Esophagus squamous epithelium (tissue), 5 donors: ENCODE measurements around the gene CACNA1D. TPM values are rescaled to one million over a fixed set of nuclear protein-coding genes. Genes with fewer than 3 reads are reported as not detected.

ENCODE experiments used
- DNase-seq: peaks from one replicate; lab custom pipeline; 2025; lab: John Stamatoyannopoulos, UW
- H3K27ac ChIP-seq, 4 donors: fragments of 200-600 bp; sonication (generic); one replicate each; pipeline ENCODE4 v1.5.1; 2016 to 2019; ENCODE audit warnings: mild to moderate bottlenecking in 1 of 4
- H3K27me3 ChIP-seq, 4 donors: fragments of 200-600 bp; sonication (generic); 1 replicate in 3 of 4; 2 replicates in 1 of 4; pipeline versions ENCODE4 v1.5.1 to v1.6.0; 2017 to 2021; ENCODE audit warnings: antibody characterized with exemption in 1 of 4
- H3K36me3 ChIP-seq, 3 donors: fragments of 200-600 bp; sonication (generic); one replicate each; pipeline ENCODE4 v1.5.1; 2016 to 2019
- H3K4me1 ChIP-seq, 3 donors: fragments of 200-600 bp; sonication (generic); one replicate each; pipeline ENCODE4 v1.5.1; 2017 to 2019
- H3K4me3 ChIP-seq, 4 donors: fragments of 200-600 bp; sonication (generic); 1 replicate in 3 of 4; 2 replicates in 1 of 4; pipeline ENCODE4 v1.5.1; 2016 to 2019; ENCODE audit warnings: mild to moderate bottlenecking in 2 of 4, moderate library complexity in 1 of 4
- H3K9me3 ChIP-seq, 3 donors: fragments of 200-600 bp; sonication (generic); one replicate each; pipeline ENCODE4 v1.5.1; 2016 to 2019
- CTCF ChIP-seq, 6 experiments: fragments of 450-650 bp in 4 of 6; fragments of 200-600 bp in 2 of 6; sonication (generic) in 2 of 6; IDR thresholded peaks; one replicate each; pipeline ENCODE4 v1.5.1; 2016 to 2019; ENCODE audit warnings: antibody characterized with exemption in 6 of 6, mild to moderate bottlenecking in 4 of 6, moderate library complexity in 4 of 6
- POLR2A ChIP-seq, 4 donors: fragments of 450-650 bp; IDR thresholded peaks; one replicate each; pipeline ENCODE4 v1.6.1; 2017; ENCODE audit warnings: antibody characterized with exemption in 4 of 4, mild to moderate bottlenecking in 4 of 4, moderate library complexity in 3 of 4
- WGBS, 2 donors: methylation state at CpG; one replicate each; pipeline ENCODE4 v1.1.5; 2018; 5-methylcytosine and 5-hydroxymethylcytosine counted together
- intact Hi-C: fragments of 100-400 bp; cut with DNase I; formaldehyde crosslinking; loops from one replicate; pipeline ENCODE4 v1.15.0; 2022
- total RNA-seq, 4 donors: library from RNA; depleted of rRNA; stranded (reverse); fragments of >200 nt; gene quantifications; one replicate each; pipeline ENCODE4 v1.1.0, GENCODE V29; 2016
- donor health status: DM: yes; HTN: yes; CAD: no.

The CACNA1D gene
- total RNA-seq, 4 donors from 2014 or later = 0.56 to 4.5 (median 3.1) TPM

DNA sequence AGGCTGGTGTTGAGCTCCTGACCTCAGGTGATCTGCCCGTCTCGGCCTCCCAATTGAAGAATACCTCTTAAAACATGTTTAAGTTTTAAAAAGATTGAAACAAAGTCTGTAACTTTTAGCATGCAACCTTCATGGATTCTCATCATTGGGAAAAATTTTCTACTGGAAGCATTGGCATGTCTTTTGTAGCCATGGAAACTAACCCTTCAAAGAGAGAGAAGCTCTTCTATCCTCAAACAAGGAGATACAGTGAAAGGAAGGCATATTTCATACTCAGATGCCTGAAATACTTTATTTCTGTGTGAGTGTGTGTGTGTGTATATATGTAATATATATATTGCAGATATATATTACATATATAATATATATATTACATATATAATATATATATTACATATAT is 196.9 kb downstream of the CACNA1D start:
- no peak overlapping the region for H3K27ac ChIP-seq
- peaks cover 0 to 15% (median 0%) of the 10 kb centered on the region in 4 donors for H3K27me3 ChIP-seq
- TF ChIP-seq CTCF (IDR thresholded peaks at IDR 0.05) = no peak
- no peak for TF ChIP-seq POLR2A (IDR thresholded peaks at IDR 0.05)
- no peak overlapping the region for H3K4me3 ChIP-seq
- WGBS, 2 donors = 94% methylated on average over 2 of the region's 2 CpGs; no CpG with 5 or more reads in 1 of the 2 donors
- no peak for DNase-seq
- intact Hi-C loops = no loop called here
- no peaks in the 10 kb centered on the region for H3K9me3 ChIP-seq
- H3K4me1 ChIP-seq = no peaks in the 10 kb centered on the region
- no peaks in the 10 kb centered on the region for H3K36me3 ChIP-seq

DNA sequence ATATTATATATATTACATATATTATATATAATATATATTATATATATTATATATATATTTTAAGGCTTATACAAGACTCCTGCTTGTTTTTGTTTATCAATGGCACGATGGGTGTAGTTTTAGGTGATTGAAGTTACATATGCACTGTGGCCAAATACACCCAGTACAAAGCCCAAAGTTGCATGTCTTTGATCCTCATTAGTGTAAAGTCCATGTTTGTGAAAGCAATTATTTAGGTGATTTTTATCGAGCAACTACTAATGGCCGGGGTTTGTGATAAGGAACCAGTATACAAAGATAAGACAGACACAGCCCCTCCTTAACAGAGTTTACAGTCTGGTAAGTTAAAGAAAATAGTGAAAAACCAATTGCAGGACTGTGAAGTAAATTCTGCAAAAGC is 197.5 kb downstream of the CACNA1D start:
- Histone ChIP-seq H3K36me3 (no peaks in the 10 kb centered on the region), H3K27me3 (peaks cover 0 to 15% (median 0%) of the 10 kb centered on the region in 4 donors), H3K4me1 (no peaks in the 10 kb centered on the region), H3K4me3 (no peak overlapping the region), H3K9me3 (no peaks in the 10 kb centered on the region), H3K27ac (no peak overlapping the region)
- no peak for DNase-seq
- intact Hi-C loops = no loop called here
- WGBS, 2 donors = 88 to 90% methylated on average over 3 of the region's 3 CpGs
- TF ChIP-seq POLR2A (IDR thresholded peaks at IDR 0.05) (no peak), CTCF (IDR thresholded peaks at IDR 0.05) (no peak)

GRCh38 chr3:53693451-53693850 is 199.0 kb downstream of the CACNA1D start:
- H3K27ac ChIP-seq = no peak overlapping the region
- H3K36me3 ChIP-seq = no peaks in the 10 kb centered on the region
- no peaks in the 10 kb centered on the region for H3K9me3 ChIP-seq
- H3K4me3 ChIP-seq = no peak overlapping the region
- TF ChIP-seq CTCF (IDR thresholded peaks at IDR 0.05) (no peak), POLR2A (IDR thresholded peaks at IDR 0.05) (no peak)
- no peaks in the 10 kb centered on the region for H3K4me1 ChIP-seq
- intact Hi-C loops = no loop called here
- 46 to 55% methylated on average over 2 of the region's 2 CpGs for WGBS, 2 donors
- DNase-seq = no peak
- H3K27me3 ChIP-seq = peaks cover 0 to 15% (median 0%) of the 10 kb centered on the region in 4 donors

- TF ChIP-seq POLR2A (IDR thresholded peaks at IDR 0.05) = no peak
- TF ChIP-seq CTCF (IDR thresholded peaks at IDR 0.05) = no peak
- Histone ChIP-seq H3K27me3 (peaks cover 0 to 15% (median 0%) of the 10 kb centered on the region in 4 donors), H3K27ac (no peak overlapping the region), H3K9me3 (no peaks in the 10 kb centered on the region), H3K4me3 (no peak overlapping the region), H3K4me1 (no peaks in the 10 kb centered on the region), H3K36me3 (no peaks in the 10 kb centered on the region)
- intact Hi-C loops = no loop called here
- DNase-seq = no peak
- WGBS, 2 donors = 83 to 100% methylated on average over 2 to 3 of the region's 4 CpGs
Observed at GRCh38 chr3:53694046-53694445, 199.6 kb downstream of the CACNA1D start.

DNA sequence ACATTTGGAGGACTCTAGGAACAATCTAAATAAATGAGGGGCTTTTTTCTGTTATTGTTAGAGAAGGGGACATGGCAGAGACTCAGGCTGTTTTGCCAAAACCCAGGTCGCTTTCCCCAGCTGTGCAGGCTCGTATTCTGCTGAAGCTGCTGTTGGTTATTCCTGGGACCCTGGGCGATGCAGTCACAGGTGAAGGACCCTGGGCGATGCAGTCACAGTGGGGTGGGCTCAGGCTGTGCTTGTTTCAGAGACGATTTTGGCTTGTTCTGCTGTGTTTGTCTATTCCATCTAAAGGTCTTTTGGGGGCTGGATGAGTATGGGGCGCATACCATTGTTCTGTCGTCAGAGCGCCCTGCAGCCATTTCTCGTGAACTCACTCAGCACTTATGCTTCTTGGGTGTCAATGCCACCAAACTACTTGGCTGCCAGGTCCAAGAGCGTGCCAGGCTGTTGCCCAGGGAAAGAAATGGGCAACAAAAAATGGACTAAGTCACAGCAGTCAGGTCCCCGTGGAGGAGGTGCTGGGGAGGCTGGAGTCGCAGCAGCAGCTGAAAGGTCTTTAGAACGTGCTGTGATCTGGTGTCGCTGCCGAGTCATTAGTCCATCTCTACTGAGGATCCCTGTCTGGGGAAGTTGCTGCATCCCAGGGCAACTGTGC is 200.4 kb downstream of the CACNA1D start:
- Histone ChIP-seq H3K27ac (no peak overlapping the region), H3K9me3 (no peaks in the 10 kb centered on the region), H3K4me1 (no peaks in the 10 kb centered on the region), H3K4me3 (no peak overlapping the region), H3K36me3 (no peaks in the 10 kb centered on the region), H3K27me3 (peaks cover 0 to 15% (median 0%) of the 10 kb centered on the region in 4 donors)
- no peak for DNase-seq
- intact Hi-C loops = no loop called here
- TF ChIP-seq POLR2A (IDR thresholded peaks at IDR 0.05) (no peak), CTCF (IDR thresholded peaks at IDR 0.05) (no peak)
- WGBS, 2 donors = 84 to 91% methylated on average over 9 to 14 of the region's 15 CpGs
